HepG2 (cell line): ENCODE data around the gene PTMA. TPM values are rescaled to one million over a fixed set of nuclear protein-coding genes. Genes with fewer than 3 reads are reported as not detected.

Experiments used
- ARNTL ChIP-seq: sonication (generic); formaldehyde crosslinking; IDR thresholded peaks from 2 replicates; pipeline ENCODE4 v1.4.0; 2020; ENCODE audit warnings: mild to moderate bottlenecking, missing genetic modification reagents
- ATM ChIP-seq: fragments of 450-650 bp; IDR thresholded peaks from 2 replicates; pipeline ENCODE4 v1.7.1; 2017; ENCODE audit warnings: mild to moderate bottlenecking, borderline replicate concordance
- DNMT3B ChIP-seq: conservative IDR thresholded peaks from 2 replicates; pipeline ENCODE4 v1.6.1; 2016; ENCODE audit warnings: missing biosample characterization, control low read depth
- NFKB2 ChIP-seq: sonication (generic); formaldehyde crosslinking; IDR thresholded peaks from 2 replicates; pipeline ENCODE4 v1.4.0; 2020; ENCODE audit warnings: missing genetic modification reagents, borderline replicate concordance
- NPAS2 ChIP-seq: sonication (generic); formaldehyde crosslinking; IDR thresholded peaks from 2 replicates; pipeline ENCODE4 v1.8.0; 2022; ENCODE audit warnings: mild to moderate bottlenecking, missing genetic modification reagents, borderline replicate concordance
- ZNF260 ChIP-seq: sonication (generic); formaldehyde crosslinking; IDR thresholded peaks from 2 replicates; pipeline ENCODE4 v1.4.0; 2020; ENCODE audit warnings: missing genetic modification reagents, low read depth, mild to moderate bottlenecking, borderline replicate concordance
- ZNF33B ChIP-seq: sonication (generic); formaldehyde crosslinking; IDR thresholded peaks from 2 replicates; pipeline ENCODE4 v1.5.1; 2020; ENCODE audit warnings: mild to moderate bottlenecking, missing genetic modification reagents
- ZNF883 ChIP-seq: sonication (generic); formaldehyde crosslinking; IDR thresholded peaks from 2 replicates; pipeline ENCODE4 v1.5.1; 2020; ENCODE audit warnings: mild to moderate bottlenecking, missing genetic modification reagents; ENCODE audit errors: not compliant biosample characterization
- ZSCAN22 ChIP-seq: sonication (generic); formaldehyde crosslinking; IDR thresholded peaks from 2 replicates; pipeline ENCODE4 v1.4.0; 2020; ENCODE audit warnings: mild to moderate bottlenecking, missing genetic modification reagents
- polyA plus RNA-seq, 8 experiments: library from polyadenylated mRNA; depleted of rRNA in 3 of 8; stranded (reverse) in 7 of 8; unstranded in 1 of 8; fragments of >200 nt; fragmentation: Illumina TruSeq in 4 of 8; extraction: Trizol in 4 of 8; gene quantifications; 2 replicates each; pipeline versions ENCODE4 v1.2.1 to v1.2.3, GENCODE V29; 2011 to 2016; ENCODE audit warnings: low read depth in 4 of 8, missing spikeins in 1 of 8, mixed read lengths in 1 of 8; ENCODE audit not compliant: insufficient read depth in 1 of 8
- total RNA-seq, 5 experiments: library from RNA; depleted of rRNA; stranded (reverse); fragments of >200 nt; fragmentation: Illumina TruSeq; extraction: Trizol; gene quantifications; 2 replicates each; pipeline ENCODE4 v1.2.3, GENCODE V29; 2016; ENCODE audit warnings: low read depth in 1 of 5
- TF ChIP-seq, protein P1 (sequence below): fragments of 450-650 bp; IDR thresholded peaks from 2 replicates; pipeline ENCODE4 v1.6.1; 2017; ENCODE audit warnings: mild to moderate bottlenecking
- TF ChIP-seq, protein P2 (sequence below): sonication (generic); formaldehyde crosslinking; conservative IDR thresholded peaks from 2 replicates; pipeline ENCODE4 v1.5.0; 2020; ENCODE audit warnings: missing genetic modification reagents
- TF ChIP-seq, protein P3 (sequence below): sonication (generic); formaldehyde crosslinking; IDR thresholded peaks from 2 replicates; pipeline ENCODE4 v1.4.0; 2020; ENCODE audit warnings: missing genetic modification reagents, borderline replicate concordance
- TF ChIP-seq, protein P4 (sequence below): sonication (generic); formaldehyde crosslinking; conservative IDR thresholded peaks from 2 replicates; pipeline ENCODE4 v1.4.0; 2020; ENCODE audit warnings: mild to moderate bottlenecking, missing genetic modification reagents, moderate library complexity
- TF ChIP-seq, protein P5 (sequence below): sonication (generic); formaldehyde crosslinking; IDR thresholded peaks from 2 replicates; pipeline ENCODE4 v1.4.0; 2020; ENCODE audit warnings: missing genetic modification reagents

PTMA gene
- total and polyA plus RNA-seq, 2 of the 13 experiments (the other 11 are each of a cell fraction or from before 2014, with no cell fraction given), result 190 to 1,086 TPM

DNA sequence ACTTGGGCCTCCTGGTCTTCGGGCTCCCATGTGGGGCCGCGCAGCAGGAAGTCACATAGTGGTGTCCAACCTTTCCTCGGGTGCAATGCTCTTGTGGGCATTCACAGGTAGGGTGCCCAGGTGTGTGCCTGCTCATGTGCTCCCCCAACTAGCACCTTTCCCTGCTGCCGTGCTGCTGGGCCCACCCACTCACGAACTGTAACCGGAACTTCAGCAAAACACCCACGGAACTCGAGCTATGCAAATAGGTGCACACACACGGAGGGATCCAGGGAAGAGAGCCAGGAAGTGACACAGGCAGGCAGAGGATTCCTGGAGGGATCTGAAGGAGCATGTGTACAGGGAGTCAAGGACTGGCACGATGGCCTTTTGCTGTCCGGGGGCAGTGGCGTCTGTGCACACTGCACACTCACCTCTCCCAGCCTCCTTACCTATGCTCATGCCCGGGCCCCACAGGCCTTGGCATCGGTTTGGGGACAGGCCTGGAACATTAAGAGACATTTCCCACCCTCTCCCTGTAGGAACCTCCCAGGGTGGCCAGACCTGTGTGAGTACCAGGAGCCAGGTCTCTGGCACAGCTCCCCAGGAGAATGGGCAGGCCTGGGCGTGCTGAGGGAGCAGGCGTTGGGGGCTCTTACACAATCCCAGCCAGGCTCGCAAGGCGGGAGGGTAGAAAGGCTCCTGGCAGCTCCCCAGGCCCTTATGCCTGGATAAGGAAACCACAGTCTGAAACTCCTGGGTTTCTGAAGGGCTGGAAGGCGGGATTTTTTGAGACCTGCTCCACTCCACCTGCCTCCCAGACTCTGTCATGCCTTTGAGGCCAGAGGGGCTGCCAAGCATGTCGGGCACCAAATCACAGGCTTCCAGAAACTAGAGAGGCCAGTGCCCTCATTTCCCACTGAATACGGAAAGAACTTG lies 6.6 kb upstream of the PTMA start (continued):
- TF ChIP-seq, protein P1, sequence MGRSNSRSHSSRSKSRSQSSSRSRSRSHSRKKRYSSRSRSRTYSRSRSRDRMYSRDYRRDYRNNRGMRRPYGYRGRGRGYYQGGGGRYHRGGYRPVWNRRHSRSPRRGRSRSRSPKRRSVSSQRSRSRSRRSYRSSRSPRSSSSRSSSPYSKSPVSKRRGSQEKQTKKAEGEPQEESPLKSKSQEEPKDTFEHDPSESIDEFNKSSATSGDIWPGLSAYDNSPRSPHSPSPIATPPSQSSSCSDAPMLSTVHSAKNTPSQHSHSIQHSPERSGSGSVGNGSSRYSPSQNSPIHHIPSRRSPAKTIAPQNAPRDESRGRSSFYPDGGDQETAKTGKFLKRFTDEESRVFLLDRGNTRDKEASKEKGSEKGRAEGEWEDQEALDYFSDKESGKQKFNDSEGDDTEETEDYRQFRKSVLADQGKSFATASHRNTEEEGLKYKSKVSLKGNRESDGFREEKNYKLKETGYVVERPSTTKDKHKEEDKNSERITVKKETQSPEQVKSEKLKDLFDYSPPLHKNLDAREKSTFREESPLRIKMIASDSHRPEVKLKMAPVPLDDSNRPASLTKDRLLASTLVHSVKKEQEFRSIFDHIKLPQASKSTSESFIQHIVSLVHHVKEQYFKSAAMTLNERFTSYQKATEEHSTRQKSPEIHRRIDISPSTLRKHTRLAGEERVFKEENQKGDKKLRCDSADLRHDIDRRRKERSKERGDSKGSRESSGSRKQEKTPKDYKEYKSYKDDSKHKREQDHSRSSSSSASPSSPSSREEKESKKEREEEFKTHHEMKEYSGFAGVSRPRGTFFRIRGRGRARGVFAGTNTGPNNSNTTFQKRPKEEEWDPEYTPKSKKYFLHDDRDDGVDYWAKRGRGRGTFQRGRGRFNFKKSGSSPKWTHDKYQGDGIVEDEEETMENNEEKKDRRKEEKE, result no peak
- TF ChIP-seq ATM (no peak), ZNF883 (CRISPR knock-in tag) (peak; percentile 74), ZNF33B (CRISPR knock-in tag) (peak; percentile 54; the same call in 1 of the 2 replicates), ZNF260 (no peak), ZSCAN22 (CRISPR knock-in tag) (no peak), DNMT3B (no peak), NFKB2 (CRISPR knock-in tag) (no peak; the same call in 1 of the 2 replicates), ARNTL (CRISPR knock-in tag) (no peak; the same call in 1 of the 2 replicates), NPAS2 (CRISPR knock-in tag) (no peak)
- TF ChIP-seq, protein P2, sequence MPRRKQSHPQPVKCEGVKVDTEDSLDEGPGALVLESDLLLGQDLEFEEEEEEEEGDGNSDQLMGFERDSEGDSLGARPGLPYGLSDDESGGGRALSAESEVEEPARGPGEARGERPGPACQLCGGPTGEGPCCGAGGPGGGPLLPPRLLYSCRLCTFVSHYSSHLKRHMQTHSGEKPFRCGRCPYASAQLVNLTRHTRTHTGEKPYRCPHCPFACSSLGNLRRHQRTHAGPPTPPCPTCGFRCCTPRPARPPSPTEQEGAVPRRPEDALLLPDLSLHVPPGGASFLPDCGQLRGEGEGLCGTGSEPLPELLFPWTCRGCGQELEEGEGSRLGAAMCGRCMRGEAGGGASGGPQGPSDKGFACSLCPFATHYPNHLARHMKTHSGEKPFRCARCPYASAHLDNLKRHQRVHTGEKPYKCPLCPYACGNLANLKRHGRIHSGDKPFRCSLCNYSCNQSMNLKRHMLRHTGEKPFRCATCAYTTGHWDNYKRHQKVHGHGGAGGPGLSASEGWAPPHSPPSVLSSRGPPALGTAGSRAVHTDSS, result no peak
- TF ChIP-seq, protein P3, sequence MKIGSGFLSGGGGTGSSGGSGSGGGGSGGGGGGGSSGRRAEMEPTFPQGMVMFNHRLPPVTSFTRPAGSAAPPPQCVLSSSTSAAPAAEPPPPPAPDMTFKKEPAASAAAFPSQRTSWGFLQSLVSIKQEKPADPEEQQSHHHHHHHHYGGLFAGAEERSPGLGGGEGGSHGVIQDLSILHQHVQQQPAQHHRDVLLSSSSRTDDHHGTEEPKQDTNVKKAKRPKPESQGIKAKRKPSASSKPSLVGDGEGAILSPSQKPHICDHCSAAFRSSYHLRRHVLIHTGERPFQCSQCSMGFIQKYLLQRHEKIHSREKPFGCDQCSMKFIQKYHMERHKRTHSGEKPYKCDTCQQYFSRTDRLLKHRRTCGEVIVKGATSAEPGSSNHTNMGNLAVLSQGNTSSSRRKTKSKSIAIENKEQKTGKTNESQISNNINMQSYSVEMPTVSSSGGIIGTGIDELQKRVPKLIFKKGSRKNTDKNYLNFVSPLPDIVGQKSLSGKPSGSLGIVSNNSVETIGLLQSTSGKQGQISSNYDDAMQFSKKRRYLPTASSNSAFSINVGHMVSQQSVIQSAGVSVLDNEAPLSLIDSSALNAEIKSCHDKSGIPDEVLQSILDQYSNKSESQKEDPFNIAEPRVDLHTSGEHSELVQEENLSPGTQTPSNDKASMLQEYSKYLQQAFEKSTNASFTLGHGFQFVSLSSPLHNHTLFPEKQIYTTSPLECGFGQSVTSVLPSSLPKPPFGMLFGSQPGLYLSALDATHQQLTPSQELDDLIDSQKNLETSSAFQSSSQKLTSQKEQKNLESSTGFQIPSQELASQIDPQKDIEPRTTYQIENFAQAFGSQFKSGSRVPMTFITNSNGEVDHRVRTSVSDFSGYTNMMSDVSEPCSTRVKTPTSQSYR (CRISPR knock-in tag), result no peak
- TF ChIP-seq, protein P4, sequence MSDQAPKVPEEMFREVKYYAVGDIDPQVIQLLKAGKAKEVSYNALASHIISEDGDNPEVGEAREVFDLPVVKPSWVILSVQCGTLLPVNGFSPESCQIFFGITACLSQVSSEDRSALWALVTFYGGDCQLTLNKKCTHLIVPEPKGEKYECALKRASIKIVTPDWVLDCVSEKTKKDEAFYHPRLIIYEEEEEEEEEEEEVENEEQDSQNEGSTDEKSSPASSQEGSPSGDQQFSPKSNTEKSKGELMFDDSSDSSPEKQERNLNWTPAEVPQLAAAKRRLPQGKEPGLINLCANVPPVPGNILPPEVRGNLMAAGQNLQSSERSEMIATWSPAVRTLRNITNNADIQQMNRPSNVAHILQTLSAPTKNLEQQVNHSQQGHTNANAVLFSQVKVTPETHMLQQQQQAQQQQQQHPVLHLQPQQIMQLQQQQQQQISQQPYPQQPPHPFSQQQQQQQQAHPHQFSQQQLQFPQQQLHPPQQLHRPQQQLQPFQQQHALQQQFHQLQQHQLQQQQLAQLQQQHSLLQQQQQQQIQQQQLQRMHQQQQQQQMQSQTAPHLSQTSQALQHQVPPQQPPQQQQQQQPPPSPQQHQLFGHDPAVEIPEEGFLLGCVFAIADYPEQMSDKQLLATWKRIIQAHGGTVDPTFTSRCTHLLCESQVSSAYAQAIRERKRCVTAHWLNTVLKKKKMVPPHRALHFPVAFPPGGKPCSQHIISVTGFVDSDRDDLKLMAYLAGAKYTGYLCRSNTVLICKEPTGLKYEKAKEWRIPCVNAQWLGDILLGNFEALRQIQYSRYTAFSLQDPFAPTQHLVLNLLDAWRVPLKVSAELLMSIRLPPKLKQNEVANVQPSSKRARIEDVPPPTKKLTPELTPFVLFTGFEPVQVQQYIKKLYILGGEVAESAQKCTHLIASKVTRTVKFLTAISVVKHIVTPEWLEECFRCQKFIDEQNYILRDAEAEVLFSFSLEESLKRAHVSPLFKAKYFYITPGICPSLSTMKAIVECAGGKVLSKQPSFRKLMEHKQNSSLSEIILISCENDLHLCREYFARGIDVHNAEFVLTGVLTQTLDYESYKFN (CRISPR knock-in tag), result 0 out of 2 replicates have a peak, but pooled peaks have one; percentile 6
- TF ChIP-seq, protein P5, sequence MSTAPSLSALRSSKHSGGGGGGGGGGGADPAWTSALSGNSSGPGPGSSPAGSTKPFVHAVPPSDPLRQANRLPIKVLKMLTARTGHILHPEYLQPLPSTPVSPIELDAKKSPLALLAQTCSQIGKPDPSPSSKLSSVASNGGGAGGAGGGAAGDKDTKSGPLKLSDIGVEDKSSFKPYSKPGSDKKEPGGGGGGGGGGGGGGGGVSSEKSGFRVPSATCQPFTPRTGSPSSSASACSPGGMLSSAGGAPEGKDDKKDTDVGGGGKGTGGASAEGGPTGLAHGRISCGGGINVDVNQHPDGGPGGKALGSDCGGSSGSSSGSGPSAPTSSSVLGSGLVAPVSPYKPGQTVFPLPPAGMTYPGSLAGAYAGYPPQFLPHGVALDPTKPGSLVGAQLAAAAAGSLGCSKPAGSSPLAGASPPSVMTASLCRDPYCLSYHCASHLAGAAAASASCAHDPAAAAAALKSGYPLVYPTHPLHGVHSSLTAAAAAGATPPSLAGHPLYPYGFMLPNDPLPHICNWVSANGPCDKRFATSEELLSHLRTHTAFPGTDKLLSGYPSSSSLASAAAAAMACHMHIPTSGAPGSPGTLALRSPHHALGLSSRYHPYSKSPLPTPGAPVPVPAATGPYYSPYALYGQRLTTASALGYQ (CRISPR knock-in tag), result no peak
